Measurements from ENCODE around the gene CCDC149. TPM values are rescaled to one million over a fixed set of nuclear protein-coding genes. Genes with fewer than 3 reads are reported as not detected.

Gene CCDC149
- total and polyA plus RNA-seq, 2 of the 8 experiments (the other 6 are each of a cell fraction or from before 2014, with no cell fraction given): 2.2 to 5.6 TPM

GRCh38 chr4:24768006-24768405 lies 144.8 kb downstream of the CCDC149 start:
- Histone ChIP-seq H3K4me2 (ENCODE audit: insufficient read depth in 1 of 2, low read depth in 2 of 2, low read length in 2 of 2) (no peak overlapping the region), H4K8ac (ENCODE audit: extremely low read depth, insufficient read depth, low read length) (no peak overlapping the region), H3K79me1 (ENCODE audit: low read depth, low read length) (no peaks in the 10 kb centered on the region), H3K9me3 (ENCODE audit: insufficient read depth in 2 of 2, low read depth in 1 of 2, low read length in 1 of 2) (no peaks in the 10 kb centered on the region), H2BK20ac (ENCODE audit: low read length) (no peak overlapping the region), H4K5ac (ENCODE audit: insufficient read length, low read depth, low read length) (no peak overlapping the region), H3K56ac (replicated peaks; ENCODE audit: insufficient read length, low read depth, low read length) (no peak overlapping the region), H3K23ac (ENCODE audit: insufficient read length) (no peak overlapping the region), H2BK15ac (ENCODE audit: low read length) (no peak overlapping the region), H2BK120ac (replicated peaks; ENCODE audit: low read depth, low read length) (no peak overlapping the region), H3K18ac (ENCODE audit: extremely low read depth, low read length) (no peak overlapping the region), H4K20me1 (replicated peaks in 1 of 2; ENCODE audit: control insufficient read depth in 1 of 2, insufficient read depth in 2 of 2, low read length in 2 of 2) (no peaks in the 10 kb centered on the region), H3K9ac (replicated peaks in 1 of 4; ENCODE audit: extremely low read depth in 1 of 4, low read depth in 3 of 4, low read length in 3 of 4) (no peak overlapping the region), H3K27me3 (replicated peaks in 1 of 4; ENCODE audit: control insufficient read depth in 3 of 4, extremely low read depth in 1 of 4, insufficient read depth in 3 of 4, low read length in 3 of 4) (no peaks in the 10 kb centered on the region), H3K4me1 (replicated peaks in 1 of 4; ENCODE audit: control insufficient read depth in 3 of 4, insufficient read depth in 4 of 4, low read length in 3 of 4) (peaks cover 0 to 4% (median 2%) of the 10 kb centered on the region in 4 experiments; a peak in 2 of 7 replicates), H2AFZ (ENCODE audit: low read length) (no peak overlapping the region), H3K36me3 (ENCODE audit: control insufficient read depth in 2 of 4, insufficient read depth in 4 of 4, low read length in 3 of 4) (no peaks in the 10 kb centered on the region), H3K4me3 (ENCODE audit: extremely low read depth in 1 of 4, insufficient read depth in 2 of 4, low read depth in 3 of 4, low read length in 4 of 4) (no peak overlapping the region), H2BK5ac (ENCODE audit: low read depth, low read length) (no peak overlapping the region), H3K27ac (ENCODE audit: low read depth, low read length) (no peak overlapping the region), H2BK12ac (ENCODE audit: low read depth, low read length) (no peak overlapping the region), H3K23me2 (ENCODE audit: low read depth, low read length) (no peaks in the 10 kb centered on the region), H4K91ac (replicated peaks; ENCODE audit: insufficient read length, low read length) (no peak overlapping the region), H3K4ac (replicated peaks; ENCODE audit: insufficient read length, low read depth, low read length) (no peak overlapping the region), H2AK5ac (ENCODE audit: low read depth, low read length) (no peak overlapping the region), H3K14ac (ENCODE audit: insufficient read length) (no peak overlapping the region), H3K79me2 (ENCODE audit: control insufficient read depth in 1 of 2, insufficient read depth in 2 of 2, low read length in 2 of 2) (no peaks in the 10 kb centered on the region)
- CTCF ChIA-PET (ENCODE audit: partially characterized antibody): interaction anchor here (1.0 kb wide), 2 partner anchors 212 to 292 kb away, joined by 3 read pairs; no protein-coding TSS in a partner anchor
- TF ChIP-seq CHD2 (IDR thresholded peaks at IDR 0.05; ENCODE audit: low read length) (no peak), RXRA (IDR thresholded peaks at IDR 0.05; ENCODE audit: insufficient read depth, low read depth, low read length) (no peak), ATF2 (IDR thresholded peaks at IDR 0.05; ENCODE audit: low read length) (no peak), USF2 (IDR thresholded peaks at IDR 0.05; ENCODE audit: low read length) (no peak), CBX8 (IDR thresholded peaks at IDR 0.05; ENCODE audit: borderline replicate concordance, low read depth, low read length) (no peak), POLR2AphosphoS5 (IDR thresholded peaks at IDR 0.05; ENCODE audit: low read depth, low read length) (no peak), PHF8 (conservative IDR thresholded peaks at IDR 0.05; ENCODE audit: low read depth, low read length) (no peak), SIRT6 (IDR thresholded peaks at IDR 0.05; ENCODE audit: low read length) (no peak)
- no peak for DNase-seq (ENCODE audit: low read depth in 1 of 2, low spot score in 2 of 2)
- POLR2A ChIA-PET (ENCODE audit: partially characterized antibody): interaction anchor here (0.9 kb wide), 1 partner anchor 15 kb away, joined by 3 read pairs; no protein-coding TSS in a partner anchor
- WGBS, 2 experiments (ENCODE audit: extremely low coverage in 1 of 2, insufficient coverage in 1 of 2, insufficient read length in 1 of 2, insufficient replicate concordance in 2 of 2, low coverage in 1 of 2, low lambda C conversion rate in 2 of 2, missing lambda C conversion rate in 1 of 2): 84% methylated on average over 5 of the region's 5 CpGs; no CpG with 5 or more reads in 1 of the 2 experiments
- no peak for FAIRE-seq
